Stomach (tissue), 4 donors: ENCODE data around the gene OR13J1.

Experiments
- EP300 ChIP-seq: sonication (generic); formaldehyde crosslinking; IDR thresholded peaks from one replicate; pipeline ENCODE4 v1.6.1; 2017; ENCODE audit warnings: antibody characterized with exemption
- POLR2A ChIP-seq, 4 donors: fragments of 450-650 bp; IDR thresholded peaks; one replicate each; pipeline ENCODE4 v1.6.1; 2016; ENCODE audit warnings: antibody characterized with exemption in 4 of 4, control low read depth in 2 of 4, mild to moderate bottlenecking in 1 of 4, moderate library complexity in 1 of 4

GRCh38 chr9:35845824-35846771, 24.1 kb downstream of the OR13J1 start:
- TF ChIP-seq POLR2A (IDR thresholded peaks at IDR 0.05) (no peak), EP300 (no peak)
